GM18870 (cell line): ENCODE results near the gene GUCY2F.

Source experiments
- ATAC-seq: cut with Tn5 transposase; IDR thresholded peaks from one replicate; pipeline ENCODE4 v1.9.1; 2021; ENCODE audit warnings: moderate library complexity; ENCODE audit not compliant: unreplicated experiment

GUCY2F gene

DNA sequence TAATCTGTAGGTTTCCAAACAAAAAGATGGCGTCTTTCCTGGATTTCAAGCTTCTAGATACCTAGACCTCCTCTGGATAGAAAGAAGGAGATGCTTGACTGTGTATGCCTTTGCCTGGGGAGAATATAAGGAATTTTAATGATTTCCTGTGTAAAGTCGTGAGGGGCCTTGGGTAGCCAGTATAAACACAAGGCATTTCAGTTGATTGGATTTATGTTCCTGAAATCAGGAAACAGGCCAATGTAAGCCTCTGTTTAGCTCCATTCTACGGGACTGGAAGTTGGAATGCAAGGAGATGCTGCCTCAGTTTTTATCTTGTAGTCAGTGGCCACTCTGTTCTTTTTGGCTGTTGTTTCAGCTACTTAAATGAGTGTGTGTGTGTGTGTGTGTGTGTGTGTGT lies 137.2 kb downstream of the GUCY2F start:
- ATAC-seq = no peak

DNA sequence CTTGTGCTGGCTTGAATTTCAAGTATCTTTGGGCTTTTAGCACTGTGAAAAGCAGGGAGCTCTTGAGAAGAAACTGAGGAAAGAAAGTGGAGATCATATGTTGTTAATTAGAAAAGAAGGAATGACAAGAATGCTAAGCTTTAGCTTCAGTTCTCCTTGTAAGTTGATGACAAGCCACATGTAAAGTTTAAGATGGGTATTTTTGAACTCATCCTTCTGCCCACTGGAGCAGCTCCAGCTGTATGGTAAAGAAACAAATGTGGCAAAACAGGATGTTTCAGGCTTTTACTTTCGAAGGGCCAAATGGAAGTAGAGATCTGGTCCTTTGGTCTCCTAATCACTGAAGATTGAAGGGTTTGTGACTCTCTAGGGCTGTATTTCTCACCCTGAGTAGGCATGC lies 137.8 kb downstream of the GUCY2F start:
- no peak for ATAC-seq

- no peak for ATAC-seq
Measured at GRCh38 chrX:109343671-109344070, 138.2 kb downstream of the GUCY2F start.

DNA sequence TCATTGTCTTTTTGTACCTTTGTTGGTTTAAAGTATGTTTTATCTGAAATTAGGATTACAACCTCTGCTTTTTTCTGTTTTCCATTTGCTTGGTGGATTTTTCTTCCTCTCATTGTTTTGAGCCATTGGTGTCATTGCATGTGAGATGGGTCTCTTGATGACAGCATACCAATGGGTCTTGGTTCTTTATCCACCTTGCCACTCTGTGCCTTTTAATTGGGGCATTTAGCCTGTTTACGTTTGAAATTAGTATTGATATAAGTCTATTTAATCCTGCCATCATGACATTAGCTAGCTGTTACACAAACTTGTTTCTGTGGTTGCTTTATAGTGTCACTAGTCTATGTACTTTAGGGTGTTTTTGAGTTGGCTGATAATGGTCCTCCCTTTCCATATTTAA lies 145.7 kb downstream of the GUCY2F start:
- no peak for ATAC-seq

- no peak for ATAC-seq
Measured at GRCh38 chrX:109327251-109327650, 154.6 kb downstream of the GUCY2F start.
